OCI-LY3 (cell line): Measurements from ENCODE around the gene ADCY9.

Experiments
- H2AFZ ChIP-seq: fragments of 200-600, 300-600 bp; shearing (Covaris generic); 2 replicates; pipeline ENCODE4 v1.6.0; 2014; ENCODE audit warnings: antibody characterized with exemption, low read depth, low read length
- H3K27ac ChIP-seq: fragments of 200-600, 300-600 bp; sonication (generic); 2 replicates; pipeline ENCODE4 v1.5.1; 2014; ENCODE audit warnings: mild to moderate bottlenecking, low read length, moderate library complexity, mixed read lengths
- H3K27me3 ChIP-seq: fragments of 200-600, 300-600 bp; sonication (generic); 2 replicates; pipeline ENCODE4 v1.6.1; 2014; ENCODE audit warnings: low read depth, low read length, mixed read lengths
- H3K36me3 ChIP-seq: fragments of 200-600, 300-600 bp; sonication (generic); replicated peaks from 2 replicates; pipeline ENCODE3; 2014; ENCODE audit warnings: low read depth, low read length, mixed read lengths
- H3K4me1 ChIP-seq: fragments of 300-600, 200-600 bp; sonication (generic); 2 replicates; pipeline ENCODE4 v1.6.1; 2014; ENCODE audit warnings: low read length, mixed read lengths
- H3K4me2 ChIP-seq: fragments of 200-600, 300-600 bp; sonication (generic); 2 replicates; pipeline ENCODE4 v1.6.1; 2014; ENCODE audit warnings: low read length, mixed read lengths
- H3K4me3 ChIP-seq: fragments of 300-600, 200-600 bp; sonication (generic); 2 replicates; pipeline ENCODE4 v1.5.1; 2014; ENCODE audit warnings: antibody characterized with exemption, mild to moderate bottlenecking, low read length, moderate library complexity
- H3K79me2 ChIP-seq: fragments of 300-600, 200-600 bp; shearing (Covaris generic); 2 replicates; pipeline ENCODE4 v1.6.1; 2014; ENCODE audit warnings: mild to moderate bottlenecking, low read length, mixed read lengths
- H3K9ac ChIP-seq: fragments of 300-600, 200-600 bp; shearing (Covaris generic); 2 replicates; pipeline ENCODE4 v1.6.0; 2014; ENCODE audit warnings: mild to moderate bottlenecking, low read length, moderate library complexity
- H3K9me3 ChIP-seq: fragments of 200-600, 300-600 bp; shearing (Covaris generic); 2 replicates; pipeline ENCODE4 v1.6.1; 2014; ENCODE audit warnings: low read length, mixed read lengths; ENCODE audit not compliant: insufficient read depth
- H4K20me1 ChIP-seq: fragments of 200-600, 300-600 bp; sonication (generic); 2 replicates; pipeline ENCODE4 v1.6.1; 2016; ENCODE audit warnings: low read length, mixed read lengths; ENCODE audit not compliant: insufficient read depth
- EZH2phosphoT487 ChIP-seq: fragments of 200-600 bp; shearing (Covaris generic); IDR thresholded peaks from 2 replicates; pipeline ENCODE4 v1.6.1; 2018; ENCODE audit warnings: antibody characterized with exemption, mixed run types, low read depth
- TF ChIP-seq, protein P1 (sequence below): fragments of 200-600, 300-600 bp; sonication (generic); IDR thresholded peaks from 2 replicates; pipeline ENCODE4 v1.5.1; 2014; ENCODE audit warnings: antibody characterized with exemption, low read length, low read depth

Gene ADCY9

DNA sequence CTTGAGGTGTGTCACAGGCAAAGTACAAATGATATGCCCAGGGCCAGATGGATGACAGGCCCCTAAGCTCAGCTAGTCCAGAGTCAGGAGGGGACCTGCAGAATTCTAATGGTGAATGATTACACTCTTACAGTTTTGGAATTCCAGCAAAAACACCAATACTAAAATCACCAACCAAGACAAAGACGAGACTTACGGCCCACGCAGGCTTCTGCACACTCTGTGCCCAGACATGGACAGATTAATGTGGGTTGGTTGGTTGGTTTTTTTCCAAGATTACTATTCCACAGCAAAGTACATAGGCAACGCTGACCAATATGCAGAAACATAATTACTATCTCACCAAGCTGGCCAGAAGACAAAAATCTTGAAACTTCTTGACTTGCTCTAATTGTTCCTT is 9.7 kb downstream of the ADCY9 start:
- no peak overlapping the region for H3K4me3 ChIP-seq
- no peaks in the 10 kb centered on the region for H3K4me1 ChIP-seq
- H3K9ac ChIP-seq, result no peak overlapping the region
- peaks cover 4% of the 10 kb centered on the region for H3K27me3 ChIP-seq
- H3K27ac ChIP-seq, result no peak overlapping the region
- no peaks in the 10 kb centered on the region for H4K20me1 ChIP-seq
- no peak overlapping the region for H3K4me2 ChIP-seq
- H3K36me3 ChIP-seq, result no peaks in the 10 kb centered on the region
- no peak overlapping the region for H2AFZ ChIP-seq
- H3K9me3 ChIP-seq, result no peaks in the 10 kb centered on the region
- TF ChIP-seq, protein P1, sequence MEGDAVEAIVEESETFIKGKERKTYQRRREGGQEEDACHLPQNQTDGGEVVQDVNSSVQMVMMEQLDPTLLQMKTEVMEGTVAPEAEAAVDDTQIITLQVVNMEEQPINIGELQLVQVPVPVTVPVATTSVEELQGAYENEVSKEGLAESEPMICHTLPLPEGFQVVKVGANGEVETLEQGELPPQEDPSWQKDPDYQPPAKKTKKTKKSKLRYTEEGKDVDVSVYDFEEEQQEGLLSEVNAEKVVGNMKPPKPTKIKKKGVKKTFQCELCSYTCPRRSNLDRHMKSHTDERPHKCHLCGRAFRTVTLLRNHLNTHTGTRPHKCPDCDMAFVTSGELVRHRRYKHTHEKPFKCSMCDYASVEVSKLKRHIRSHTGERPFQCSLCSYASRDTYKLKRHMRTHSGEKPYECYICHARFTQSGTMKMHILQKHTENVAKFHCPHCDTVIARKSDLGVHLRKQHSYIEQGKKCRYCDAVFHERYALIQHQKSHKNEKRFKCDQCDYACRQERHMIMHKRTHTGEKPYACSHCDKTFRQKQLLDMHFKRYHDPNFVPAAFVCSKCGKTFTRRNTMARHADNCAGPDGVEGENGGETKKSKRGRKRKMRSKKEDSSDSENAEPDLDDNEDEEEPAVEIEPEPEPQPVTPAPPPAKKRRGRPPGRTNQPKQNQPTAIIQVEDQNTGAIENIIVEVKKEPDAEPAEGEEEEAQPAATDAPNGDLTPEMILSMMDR, result no peak
- no peak for TF ChIP-seq EZH2phosphoT487
- no peaks in the 10 kb centered on the region for H3K79me2 ChIP-seq

DNA sequence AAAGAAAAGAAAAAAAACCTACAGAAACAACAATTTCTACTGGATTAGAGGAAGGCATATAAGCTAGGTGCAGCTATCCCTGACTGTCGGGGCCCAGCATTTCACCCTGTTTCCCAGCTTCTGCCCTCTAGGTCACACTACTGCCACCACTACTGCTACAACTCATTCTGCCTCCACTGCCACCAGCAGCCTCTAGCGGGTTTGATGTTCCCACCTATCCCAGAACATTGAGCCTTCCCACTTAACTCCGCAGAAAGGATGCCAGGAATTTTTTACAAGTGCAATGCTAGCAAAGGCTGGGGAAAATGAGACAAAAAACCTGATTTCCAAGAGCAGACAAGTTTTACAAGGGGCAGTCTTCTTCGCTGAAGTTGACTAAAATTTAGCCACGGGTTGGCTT is 10.4 kb downstream of the ADCY9 start:
- Histone ChIP-seq H3K4me3 (no peak overlapping the region), H3K9ac (no peak overlapping the region), H3K79me2 (no peaks in the 10 kb centered on the region), H3K4me1 (no peaks in the 10 kb centered on the region), H3K9me3 (no peaks in the 10 kb centered on the region), H3K27me3 (no peaks in the 10 kb centered on the region), H4K20me1 (no peaks in the 10 kb centered on the region), H3K36me3 (no peaks in the 10 kb centered on the region), H3K27ac (no peak overlapping the region), H2AFZ (no peak overlapping the region), H3K4me2 (no peak overlapping the region)
- TF ChIP-seq, protein P1, result no peak
- TF ChIP-seq EZH2phosphoT487, result no peak

DNA sequence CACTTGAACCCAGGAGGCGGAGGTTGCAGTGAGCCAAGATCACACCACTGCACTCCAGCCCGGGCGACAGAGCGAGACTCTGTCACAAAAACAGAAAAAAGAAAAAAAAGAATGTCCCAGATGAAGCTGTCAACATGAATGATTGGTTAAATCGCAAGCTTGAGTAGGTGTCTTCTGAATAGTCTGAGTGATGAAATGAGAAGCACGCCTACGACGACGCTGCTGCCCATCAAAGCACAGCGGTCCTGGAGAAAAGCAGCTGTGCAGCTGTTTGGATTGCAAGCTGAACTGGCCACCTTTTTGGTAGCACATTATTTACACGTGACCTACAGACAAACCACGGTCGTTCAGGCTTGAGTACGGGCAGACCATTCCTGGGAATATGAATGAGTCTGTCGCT is 12.5 kb downstream of the ADCY9 start:
- H3K4me2 ChIP-seq, result no peak overlapping the region
- H2AFZ ChIP-seq, result no peak overlapping the region
- H3K4me3 ChIP-seq, result no peak overlapping the region
- no peaks in the 10 kb centered on the region for H3K36me3 ChIP-seq
- H3K27ac ChIP-seq, result no peak overlapping the region
- no peaks in the 10 kb centered on the region for H3K4me1 ChIP-seq
- H3K9ac ChIP-seq, result no peak overlapping the region
- H3K79me2 ChIP-seq, result no peaks in the 10 kb centered on the region
- no peaks in the 10 kb centered on the region for H4K20me1 ChIP-seq
- H3K9me3 ChIP-seq, result no peaks in the 10 kb centered on the region
- no peaks in the 10 kb centered on the region for H3K27me3 ChIP-seq
- TF ChIP-seq, protein P1, result no peak
- TF ChIP-seq EZH2phosphoT487, result no peak

DNA sequence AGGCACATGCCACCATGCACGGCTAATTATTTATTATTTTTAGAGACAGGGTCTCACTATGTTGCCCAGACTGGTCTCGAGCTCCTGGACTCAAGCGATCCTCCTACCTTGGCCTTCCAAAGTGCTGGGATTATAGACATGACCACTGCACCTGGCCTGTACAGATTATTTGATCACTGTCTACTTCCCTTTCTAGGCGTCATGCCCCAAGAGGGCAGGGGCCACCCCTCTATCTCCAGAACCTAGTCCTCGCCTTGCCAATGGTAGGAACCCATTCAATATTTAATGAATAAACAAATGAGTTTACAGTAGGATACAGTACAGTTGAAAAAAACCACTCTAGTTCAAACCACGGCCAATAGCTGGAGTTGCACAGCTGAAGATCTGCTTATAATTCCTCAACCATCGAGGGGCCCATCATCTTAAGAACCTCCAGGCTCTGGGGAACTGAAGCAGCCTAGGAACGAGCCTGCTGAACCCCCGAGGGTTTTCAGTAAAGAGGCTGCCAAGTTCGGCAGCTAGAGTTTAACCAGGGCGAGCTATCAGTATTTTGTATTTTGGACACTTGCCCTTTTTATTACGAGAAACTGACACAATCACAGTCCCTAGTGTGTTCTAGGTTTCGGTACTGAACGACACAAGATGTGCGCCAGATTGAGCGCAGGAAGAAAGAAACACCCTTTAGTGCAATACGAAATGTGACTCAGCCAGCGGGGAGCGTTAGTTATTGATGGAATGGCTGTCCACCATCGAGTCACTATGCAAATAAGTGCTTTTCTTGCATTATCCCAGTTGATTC is 14.6 kb downstream of the ADCY9 start:
- TF ChIP-seq EZH2phosphoT487, result no peak
- TF ChIP-seq, protein P1, result no peak
- Histone ChIP-seq H3K4me3 (no peak overlapping the region), H3K9me3 (no peaks in the 10 kb centered on the region), H2AFZ (no peak overlapping the region), H3K79me2 (no peaks in the 10 kb centered on the region), H3K4me1 (no peaks in the 10 kb centered on the region), H3K4me2 (no peak overlapping the region), H3K27me3 (0 out of 2 replicates have a peak, but pooled peaks cover 1% of the 10 kb centered on the region), H3K9ac (no peak overlapping the region), H3K36me3 (no peaks in the 10 kb centered on the region), H3K27ac (no peak overlapping the region), H4K20me1 (no peaks in the 10 kb centered on the region)
